HG03342 (cell line): ENCODE results near the gene CPED1.
"Not testable (repeated sequence)": the region's sequence is repeated elsewhere in the genome, so short reads cannot be mapped to it uniquely, and the experiment has no call there.

Experiments
- ATAC-seq: cut with Tn5 transposase; IDR thresholded peaks from one replicate; pipeline ENCODE4 v1.9.1; 2021; ENCODE audit warnings: mild to moderate bottlenecking, moderate library complexity; ENCODE audit not compliant: unreplicated experiment

Gene CPED1

GRCh38 chr7:120994512-120995410 is 6.2 kb downstream of the CPED1 start:
- ATAC-seq: no peak

- no peak for ATAC-seq
Measured at GRCh38 chr7:120995654-120996053, 7.1 kb downstream of the CPED1 start.

GRCh38 chr7:120996333-120996987 is 7.9 kb downstream of the CPED1 start:
- no peak for ATAC-seq

GRCh38 chr7:120996988-120997345 is 8.5 kb downstream of the CPED1 start:
- ATAC-seq: no peak

- ATAC-seq: no peak
Measured at GRCh38 chr7:120997882-120998474, 9.5 kb downstream of the CPED1 start.

- ATAC-seq: no peak
Measured at GRCh38 chr7:120998520-120998919, 10.0 kb downstream of the CPED1 start.

GRCh38 chr7:120998996-120999565 is 10.6 kb downstream of the CPED1 start:
- ATAC-seq: no peak

DNA sequence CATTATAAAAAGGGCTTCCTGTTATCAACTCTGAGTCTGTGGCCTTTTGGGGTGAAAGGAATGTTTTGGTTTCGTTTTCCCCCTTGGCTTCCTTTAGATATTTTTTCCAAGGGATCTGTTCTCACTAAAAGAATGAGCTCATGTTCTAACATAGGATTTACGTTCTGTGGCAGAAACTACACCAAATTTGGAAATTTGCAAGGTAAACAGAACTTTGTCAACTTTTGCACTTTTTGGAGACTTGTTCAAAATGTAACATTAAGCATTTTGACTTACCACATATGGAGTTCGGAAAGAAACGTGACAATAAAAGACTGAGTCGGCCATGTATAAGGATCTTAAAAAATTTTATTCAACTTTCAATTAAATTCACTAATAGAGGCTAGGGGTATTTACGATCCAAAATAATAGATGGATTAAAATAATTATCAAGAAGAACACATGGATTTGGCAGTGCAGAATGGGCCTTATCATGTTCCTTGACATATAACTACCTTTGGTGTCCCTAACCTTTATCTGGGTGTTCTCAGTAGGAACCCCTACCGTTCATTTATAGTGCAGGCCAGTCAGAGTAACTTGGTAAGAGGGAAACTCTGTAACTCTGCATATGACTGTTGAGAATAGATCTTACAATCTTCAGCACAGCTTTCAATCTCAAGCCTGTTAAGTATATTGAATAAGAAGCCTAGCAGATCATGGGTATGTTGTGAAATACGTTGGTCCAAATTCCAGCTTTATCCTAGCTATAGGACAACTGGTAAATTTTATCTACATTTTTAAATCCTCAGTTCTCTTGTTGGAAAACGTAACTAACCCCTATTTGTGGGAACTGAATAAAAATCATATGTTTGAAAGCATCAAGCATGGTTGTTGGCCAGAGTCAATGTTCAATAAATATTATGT is 11.8 kb downstream of the CPED1 start:
- ATAC-seq: no peak

- ATAC-seq: no peak
Measured at GRCh38 chr7:121001234-121001906, 12.9 kb downstream of the CPED1 start.

- ATAC-seq: no peak
Measured at GRCh38 chr7:121002048-121002756, 13.7 kb downstream of the CPED1 start.

DNA sequence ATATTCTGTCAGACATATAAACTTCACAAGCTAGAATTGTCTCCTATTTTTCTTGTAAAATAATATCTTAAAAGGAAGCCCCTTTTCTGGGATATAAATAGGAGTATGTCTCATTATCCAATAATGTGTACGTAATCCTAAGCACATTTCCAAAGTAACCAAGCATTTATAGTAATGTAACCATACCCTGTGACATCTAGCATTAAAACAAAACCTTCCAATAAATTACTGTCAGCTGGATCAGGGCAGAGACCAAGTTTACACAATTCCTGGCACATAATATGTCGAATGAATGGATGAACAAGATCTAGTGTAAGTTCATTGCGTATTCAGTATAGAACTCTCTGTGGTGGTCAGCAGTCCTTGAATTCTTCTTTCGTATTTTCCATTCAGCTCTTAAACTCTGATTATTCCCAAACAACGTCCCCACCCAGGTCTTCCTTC is 14.3 kb downstream of the CPED1 start:
- no peak for ATAC-seq

DNA sequence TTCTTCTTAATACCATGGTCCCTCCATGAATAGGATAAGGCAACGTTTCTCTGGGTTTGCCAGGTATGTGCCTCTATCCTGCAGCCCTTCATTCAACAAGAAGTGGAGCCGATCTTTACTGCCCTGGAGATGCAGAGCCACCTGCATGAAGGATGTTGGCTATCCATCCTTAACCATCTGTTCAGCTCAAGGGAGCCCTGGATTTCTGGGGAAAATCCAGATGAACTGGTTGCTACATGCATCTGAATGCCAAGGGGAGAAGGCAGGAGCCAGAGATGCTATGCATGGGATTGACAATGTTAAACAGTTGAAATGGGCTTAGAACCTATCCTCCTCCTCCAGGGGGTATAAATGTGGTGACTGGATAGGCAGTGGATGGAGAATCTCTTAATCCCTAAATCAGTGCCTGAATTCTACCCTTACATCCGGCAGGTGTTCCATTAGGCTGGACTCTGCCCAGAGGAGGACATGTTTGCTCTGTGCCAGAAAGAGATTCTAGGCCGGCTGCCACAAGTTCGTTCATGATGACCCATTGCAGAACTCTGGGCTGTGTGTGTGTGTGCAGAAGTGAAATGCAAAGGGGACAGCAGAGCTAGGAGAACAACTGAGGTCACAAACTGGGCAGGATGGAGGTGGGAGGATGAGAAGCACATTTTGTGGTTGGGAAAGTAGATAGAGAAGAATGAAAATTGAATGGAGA is 15.6 kb downstream of the CPED1 start:
- ATAC-seq: no peak

- not testable (repeated sequence) for ATAC-seq
Measured at GRCh38 chr7:121005058-121005457, 16.5 kb downstream of the CPED1 start.

DNA sequence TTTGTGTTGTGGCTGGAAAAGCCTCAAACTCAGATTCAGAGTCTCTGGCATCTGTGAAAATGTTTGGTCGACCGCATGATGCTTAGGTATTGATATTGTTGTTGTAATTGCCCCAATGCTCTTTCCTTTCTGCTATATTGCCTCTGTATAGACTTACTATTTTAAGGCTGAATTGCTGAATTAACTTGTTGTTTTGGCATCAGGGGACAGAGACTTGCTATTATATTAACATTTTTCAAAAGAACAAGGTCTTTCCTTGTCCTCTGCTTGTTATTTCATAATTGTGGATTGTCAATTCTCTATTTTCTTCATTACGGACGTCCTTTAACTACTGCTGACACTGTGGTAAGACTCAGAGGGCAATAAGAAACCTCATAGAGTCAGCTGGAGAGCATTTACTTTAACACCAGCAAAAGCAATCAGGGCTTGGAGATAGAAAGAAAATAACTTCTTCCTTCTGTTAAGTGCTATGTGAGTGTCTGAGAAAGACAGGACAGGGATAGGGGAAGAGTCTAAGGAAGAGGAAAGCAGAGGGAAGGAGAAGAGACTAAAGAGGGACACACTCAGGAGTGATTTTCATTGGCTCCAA is 17.6 kb downstream of the CPED1 start:
- no peak for ATAC-seq

GRCh38 chr7:121006711-121007315 is 18.3 kb downstream of the CPED1 start:
- no peak for ATAC-seq

DNA sequence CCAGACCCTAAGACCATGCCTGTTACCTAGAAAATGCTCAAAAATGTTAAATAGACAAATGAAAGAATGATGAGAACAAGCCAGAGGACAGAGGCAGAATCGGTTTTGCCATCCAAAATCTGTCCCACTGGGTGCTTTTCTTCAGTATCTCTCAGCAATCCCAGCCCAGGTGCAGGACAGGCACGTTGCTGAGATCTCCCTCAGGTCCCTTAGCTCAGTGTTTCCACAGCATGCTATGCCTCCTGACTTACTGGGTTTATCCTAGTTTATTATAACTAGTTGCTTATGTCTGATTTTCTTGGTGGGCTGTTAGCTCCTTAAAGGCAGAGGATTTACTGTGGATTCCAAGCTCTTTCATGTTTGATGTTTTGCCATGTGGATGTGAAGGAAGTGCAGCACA is 20.3 kb downstream of the CPED1 start:
- no peak for ATAC-seq

DNA sequence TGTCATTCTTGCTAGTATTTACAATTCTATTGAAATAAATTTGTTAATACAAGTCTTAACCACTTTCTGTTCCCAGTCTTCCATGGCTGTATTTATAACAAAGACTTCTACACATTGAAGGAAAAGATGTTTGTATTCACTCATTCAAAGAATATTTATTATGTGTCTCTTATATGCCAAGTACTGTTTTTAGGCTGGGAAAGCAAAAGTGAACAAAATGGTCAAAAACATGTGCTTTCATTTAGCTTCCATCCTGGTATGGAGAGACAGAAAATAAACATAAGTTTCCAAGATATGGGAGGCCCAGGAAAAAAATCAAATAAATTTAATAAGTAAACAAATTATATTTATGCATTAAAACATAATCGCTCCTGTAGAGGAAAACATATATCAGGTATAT is 22.9 kb downstream of the CPED1 start:
- no peak for ATAC-seq
